Epithelial cell of esophagus (primary cell): ENCODE data around the gene NELL1.
A peak's percentile ranks its signal among the peaks of the same experiment; 100 is the strongest.

Source experiments
- DNase-seq: peaks from one replicate; pipeline ENCODE4 v3.0.0; 2010; ENCODE audit warnings: low read depth
- H3K4me3 ChIP-seq: 2 replicates; pipeline ENCODE4 v1.5.1; 2011; ENCODE audit warnings: mild to moderate bottlenecking, low read length, control low read depth
- CTCF ChIP-seq: IDR thresholded peaks from 2 replicates; pipeline ENCODE4 v1.5.1; 2011; ENCODE audit warnings: low read depth, mild to moderate bottlenecking, low read length, control low read depth, inconsistent platforms; ENCODE audit not compliant: insufficient read depth; ENCODE audit errors: missing control alignments

The NELL1 gene

DNA sequence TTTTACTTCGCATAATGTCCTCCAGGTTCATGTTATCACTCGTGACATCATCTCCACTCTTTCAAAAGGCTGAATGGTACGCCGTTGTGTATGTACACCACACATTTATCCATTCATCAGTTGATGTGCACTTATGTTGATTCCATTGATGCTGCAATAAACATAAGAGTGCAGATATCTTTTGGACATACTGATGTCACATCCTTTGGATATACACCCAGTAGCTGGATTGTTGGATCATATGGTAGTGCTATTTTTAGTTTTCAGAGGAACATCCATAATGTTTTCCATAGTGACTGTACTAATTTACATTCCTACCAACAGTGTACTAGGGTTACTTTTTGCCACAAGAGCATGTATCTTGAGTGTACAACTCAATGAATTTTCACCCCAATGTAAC, 25.0 kb upstream of the NELL1 start:
- H3K4me3 ChIP-seq: no peak overlapping the region
- no peak for TF ChIP-seq CTCF

GRCh38 chr11:20647976-20648565, 21.3 kb upstream of the NELL1 start:
- peak; percentile 95 for TF ChIP-seq CTCF
- DNase-seq: peak; percentile 64
- H3K4me3 ChIP-seq: no peak overlapping the region

More for the DNA sequence above, 25.0 kb upstream of the NELL1 start:
- no peak for DNase-seq

GRCh38 chr11:20652150-20652806, 17.1 kb upstream of the NELL1 start:
- DNase-seq: no peak
- no peak overlapping the region for H3K4me3 ChIP-seq
- no peak for TF ChIP-seq CTCF

GRCh38 chr11:20654038-20654437, 15.3 kb upstream of the NELL1 start:
- no peak for DNase-seq
- TF ChIP-seq CTCF: no peak
- no peak overlapping the region for H3K4me3 ChIP-seq

GRCh38 chr11:20656901-20657300, 12.5 kb upstream of the NELL1 start:
- no peak for DNase-seq
- no peak overlapping the region for H3K4me3 ChIP-seq
- no peak for TF ChIP-seq CTCF

DNA sequence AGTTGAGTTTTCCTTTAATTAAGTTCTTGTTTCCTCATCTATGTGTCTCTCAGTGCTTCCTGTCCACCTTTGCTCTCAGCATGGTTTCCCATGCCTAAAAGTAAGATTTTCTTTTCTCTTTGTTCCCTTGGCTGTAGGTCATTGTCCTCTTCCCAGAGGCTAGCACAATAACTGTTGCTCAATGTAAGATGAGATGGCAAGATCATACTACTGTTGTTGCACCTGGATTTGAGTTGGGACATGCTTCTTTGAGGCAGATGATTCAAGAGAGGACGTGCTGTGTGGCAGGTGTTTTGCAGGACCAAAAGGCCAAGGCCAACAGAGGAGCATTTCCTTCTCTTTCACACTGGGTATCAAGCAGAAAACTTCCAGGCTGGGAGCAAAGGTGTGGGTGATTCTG, 11.3 kb upstream of the NELL1 start:
- H3K4me3 ChIP-seq: no peak overlapping the region
- DNase-seq: peak; percentile 15
- no peak for TF ChIP-seq CTCF

GRCh38 chr11:20661445-20661844, 7.9 kb upstream of the NELL1 start:
- no peak for DNase-seq
- H3K4me3 ChIP-seq: no peak overlapping the region
- no peak for TF ChIP-seq CTCF
